Effector memory CD8-positive, alpha-beta T cell (primary cell): ENCODE measurements around the gene PPP2R2D.

Experiments used
- ATAC-seq: fragments of 150-1000 bp; cut with Tn5 transposase; replicated peaks from 2 replicates; pipeline ENCODE4 v1.10.0; 2021; ENCODE audit warnings: mild to moderate bottlenecking, moderate library complexity
- DNase-seq, 3 experiments: peaks; one replicate each; pipeline ENCODE4 v3.0.0; 2021
- H3K27ac Mint-ChIP-seq, 2 donors: one replicate each; pipeline ENCODE4 v1.8.0; 2022; ENCODE audit warnings: mild to moderate bottlenecking in 2 of 2, mixed read lengths in 2 of 2, moderate library complexity in 2 of 2
- H3K27me3 Mint-ChIP-seq, 2 donors: one replicate each; pipeline ENCODE4 v1.8.0; 2022; ENCODE audit warnings: mixed read lengths in 2 of 2
- H3K36me3 Mint-ChIP-seq: one replicate; pipeline ENCODE4 v1.8.0; 2022; ENCODE audit warnings: mild to moderate bottlenecking, moderate library complexity, mixed read lengths; ENCODE audit not compliant: insufficient read depth
- H3K4me1 Mint-ChIP-seq, 2 donors: one replicate each; pipeline ENCODE4 v1.8.0; 2022; ENCODE audit warnings: low read depth in 2 of 2, mixed read lengths in 2 of 2
- H3K4me3 Mint-ChIP-seq, 2 donors: one replicate each; pipeline ENCODE4 v1.8.0; 2022; ENCODE audit warnings: mild to moderate bottlenecking in 2 of 2, mixed read lengths in 2 of 2, moderate library complexity in 2 of 2
- H3K9me3 Mint-ChIP-seq, 2 donors: one replicate each; pipeline ENCODE4 v1.8.0; 2022; ENCODE audit warnings: mixed read lengths in 2 of 2

PPP2R2D gene

GRCh38 chr10:131885391-131886165, 15.2 kb upstream of the PPP2R2D start:
- Mint-ChIP-seq H3K36me3 (no peaks in the 10 kb centered on the region), H3K4me3 (no peak overlapping the region), H3K4me1 (peaks cover 3 to 5% of the 10 kb centered on the region in 2 donors), H3K27ac (no peak overlapping the region), H3K9me3 (no peaks in the 10 kb centered on the region), H3K27me3 (peaks cover 0 to 4% of the 10 kb centered on the region in 2 donors)
- peak; percentile 81 to 86 (median 84) for DNase-seq
- peak; percentile 98 for ATAC-seq

GRCh38 chr10:131886237-131886636, 14.6 kb upstream of the PPP2R2D start:
- Mint-ChIP-seq H3K27ac (no peak overlapping the region), H3K36me3 (no peaks in the 10 kb centered on the region), H3K4me3 (no peak overlapping the region), H3K4me1 (peaks cover 3 to 5% of the 10 kb centered on the region in 2 donors), H3K9me3 (no peaks in the 10 kb centered on the region), H3K27me3 (peaks cover 0 to 4% of the 10 kb centered on the region in 2 donors)
- no peak for DNase-seq
- no peak for ATAC-seq

GRCh38 chr10:131888186-131888604, 12.6 kb upstream of the PPP2R2D start:
- peaks cover 0 to 4% of the 10 kb centered on the region in 2 donors for H3K27me3 Mint-ChIP-seq
- peaks cover 3 to 5% of the 10 kb centered on the region in 2 donors for H3K4me1 Mint-ChIP-seq
- H3K9me3 Mint-ChIP-seq = no peaks in the 10 kb centered on the region
- H3K27ac Mint-ChIP-seq = no peak overlapping the region
- DNase-seq (no peak), ATAC-seq (no peak)
- no peak overlapping the region for H3K4me3 Mint-ChIP-seq
- H3K36me3 Mint-ChIP-seq = no peaks in the 10 kb centered on the region

GRCh38 chr10:131889755-131890154, 11.1 kb upstream of the PPP2R2D start:
- ATAC-seq (no peak), DNase-seq (no peak)
- H3K4me1 Mint-ChIP-seq = peaks cover 2 to 3% of the 10 kb centered on the region in 2 donors
- H3K4me3 Mint-ChIP-seq = no peak overlapping the region
- H3K36me3 Mint-ChIP-seq = no peaks in the 10 kb centered on the region
- H3K9me3 Mint-ChIP-seq = no peaks in the 10 kb centered on the region
- no peak overlapping the region for H3K27ac Mint-ChIP-seq
- peaks cover 0 to 4% of the 10 kb centered on the region in 2 donors for H3K27me3 Mint-ChIP-seq

- no peak overlapping the region for H3K4me3 Mint-ChIP-seq
- no peaks in the 10 kb centered on the region for H3K9me3 Mint-ChIP-seq
- H3K27ac Mint-ChIP-seq = no peak overlapping the region
- H3K27me3 Mint-ChIP-seq = peaks cover 0 to 4% of the 10 kb centered on the region in 2 donors
- no peaks in the 10 kb centered on the region for H3K36me3 Mint-ChIP-seq
- peaks cover under 1% of the 10 kb centered on the region in 2 donors for H3K4me1 Mint-ChIP-seq
- ATAC-seq (no peak), DNase-seq (no peak)
Observed at GRCh38 chr10:131890276-131891195, 10.3 kb upstream of the PPP2R2D start.

- Mint-ChIP-seq H3K27me3 (peaks cover 0 to under 1% of the 10 kb centered on the region in 2 donors), H3K4me3 (no peak overlapping the region), H3K4me1 (peaks cover 7 to 8% of the 10 kb centered on the region in 2 donors), H3K36me3 (no peaks in the 10 kb centered on the region), H3K27ac (peak overlapping the region in 1 of 2 donors; percentile 9), H3K9me3 (no peaks in the 10 kb centered on the region)
- no peak for DNase-seq
- ATAC-seq = no peak
Observed at GRCh38 chr10:131891196-131891928, 9.4 kb upstream of the PPP2R2D start.

- Mint-ChIP-seq H3K4me3 (no peak overlapping the region), H3K9me3 (no peaks in the 10 kb centered on the region), H3K36me3 (no peaks in the 10 kb centered on the region), H3K4me1 (peaks cover 12 to 14% of the 10 kb centered on the region in 2 donors), H3K27me3 (no peaks in the 10 kb centered on the region), H3K27ac (peak overlapping the region in 1 of 2 donors; percentile 9)
- ATAC-seq (no peak), DNase-seq (no peak)
Observed at GRCh38 chr10:131891929-131892805, 8.6 kb upstream of the PPP2R2D start.

GRCh38 chr10:131892806-131893675, 7.8 kb upstream of the PPP2R2D start:
- Mint-ChIP-seq H3K9me3 (no peaks in the 10 kb centered on the region), H3K27ac (no peak overlapping the region), H3K4me3 (no peak overlapping the region), H3K4me1 (peaks cover 15 to 16% of the 10 kb centered on the region in 2 donors), H3K27me3 (no peaks in the 10 kb centered on the region), H3K36me3 (no peaks in the 10 kb centered on the region)
- ATAC-seq = no peak
- no peak for DNase-seq

GRCh38 chr10:131895116-131895515, 5.7 kb upstream of the PPP2R2D start:
- H3K9me3 Mint-ChIP-seq = no peaks in the 10 kb centered on the region
- no peak overlapping the region for H3K27ac Mint-ChIP-seq
- no peak for DNase-seq
- H3K27me3 Mint-ChIP-seq = peaks cover 9% of the 10 kb centered on the region in 2 donors
- H3K36me3 Mint-ChIP-seq = peaks cover 9% of the 10 kb centered on the region
- H3K4me1 Mint-ChIP-seq = peaks cover 24 to 32% of the 10 kb centered on the region in 2 donors
- no peak for ATAC-seq
- no peak overlapping the region for H3K4me3 Mint-ChIP-seq

GRCh38 chr10:131896403-131896802, 4.4 kb upstream of the PPP2R2D start:
- H3K9me3 Mint-ChIP-seq = no peaks in the 10 kb centered on the region
- peak overlapping the region; percentile 63 to 65 for H3K4me3 Mint-ChIP-seq
- peaks cover 9% of the 10 kb centered on the region in 2 donors for H3K27me3 Mint-ChIP-seq
- peaks cover 24 to 32% of the 10 kb centered on the region in 2 donors for H3K4me1 Mint-ChIP-seq
- peak overlapping the region; percentile 71 to 79 for H3K27ac Mint-ChIP-seq
- ATAC-seq (peak; percentile 67), DNase-seq (peak; percentile 60 to 65 (median 60))
- H3K36me3 Mint-ChIP-seq = peaks cover 18% of the 10 kb centered on the region

GRCh38 chr10:131897297-131897899, 3.4 kb upstream of the PPP2R2D start:
- Mint-ChIP-seq H3K36me3 (peaks cover 22% of the 10 kb centered on the region), H3K27ac (peak overlapping the region; percentile 71 to 79), H3K9me3 (no peaks in the 10 kb centered on the region), H3K4me3 (peak overlapping the region; percentile 45 to 65), H3K4me1 (peaks cover 30 to 38% of the 10 kb centered on the region in 2 donors), H3K27me3 (peaks cover 9% of the 10 kb centered on the region in 2 donors)
- DNase-seq (no peak), ATAC-seq (no peak)
